ENCODE measurements around the gene TRPC4AP. TPM values are rescaled to one million over a fixed set of nuclear protein-coding genes. Genes with fewer than 3 reads are reported as not detected.

The TRPC4AP gene
- total RNA-seq, 1 experiment from 2014 or later, result 48.6 TPM

- Histone ChIP-seq H3K4me1 (ENCODE audit: control insufficient read depth in 1 of 2, insufficient read depth in 2 of 2, low read length in 2 of 2) (no peaks in the 10 kb centered on the region), H3K79me2 (ENCODE audit: insufficient read depth, low read length) (no peaks in the 10 kb centered on the region), H2AFZ (ENCODE audit: low read depth, low read length, poor library complexity, severe bottlenecking) (no peak overlapping the region), H3K27me3 (ENCODE audit: insufficient read depth, low read length) (no peaks in the 10 kb centered on the region), H3K27ac (ENCODE audit: low read depth, low read length) (no peak overlapping the region), H3K36me3 (ENCODE audit: control insufficient read depth in 1 of 2, insufficient read depth in 2 of 2, low read length in 2 of 2) (peaks cover 5 to 15% of the 10 kb centered on the region in 2 experiments), H3K9me2 (ENCODE audit: insufficient read depth) (no peaks in the 10 kb centered on the region), H3K4me3 (replicated peaks in 1 of 2; ENCODE audit: low read depth in 1 of 2, low read length in 2 of 2) (no peak overlapping the region), H3K4me2 (ENCODE audit: low read length) (no peak overlapping the region), H3K9me3 (ENCODE audit: control insufficient read depth in 1 of 2, insufficient read depth in 1 of 2, low read depth in 1 of 2, low read length in 2 of 2) (no peaks in the 10 kb centered on the region), H4K20me1 (ENCODE audit: insufficient read depth) (no peaks in the 10 kb centered on the region), H3K9ac (ENCODE audit: low read length) (no peak overlapping the region)
- DNase-seq (ENCODE audit: low read depth, low spot score) (no peak), ATAC-seq (no peak)
- intact Hi-C loops (cut with micrococcal nuclease), result no loop called here
- TF ChIP-seq ATF3 (IDR thresholded peaks at IDR 0.05), result no peak
- POLR2A ChIA-PET, result no interaction called here
- BruUV-seq (replicated peaks), result no TSS peak
- RAD21 ChIA-PET (ENCODE audit: low non-redundant PET in 1 of 2, low total read pairs in 2 of 2, uncharacterized antibody in 2 of 2, unreplicated experiment in 2 of 2), result no interaction called here
- CTCF ChIA-PET, result no interaction called here
These were observed 41.9 kb upstream of the TRPC4AP start for GRCh38 chr20:35134472-35134871.

GRCh38 chr20:35133735-35134134, 41.1 kb upstream of the TRPC4AP start:
- intact Hi-C loops (cut with micrococcal nuclease), result no loop called here
- RAD21 ChIA-PET (ENCODE audit: low non-redundant PET in 1 of 2, low total read pairs in 2 of 2, uncharacterized antibody in 2 of 2, unreplicated experiment in 2 of 2), result no interaction called here
- Histone ChIP-seq H3K27me3 (ENCODE audit: insufficient read depth, low read length) (no peaks in the 10 kb centered on the region), H3K9me2 (ENCODE audit: insufficient read depth) (no peaks in the 10 kb centered on the region), H3K4me2 (ENCODE audit: low read length) (no peak overlapping the region), H2AFZ (ENCODE audit: low read depth, low read length, poor library complexity, severe bottlenecking) (no peak overlapping the region), H4K20me1 (ENCODE audit: insufficient read depth) (no peaks in the 10 kb centered on the region), H3K79me2 (ENCODE audit: insufficient read depth, low read length) (no peaks in the 10 kb centered on the region), H3K36me3 (ENCODE audit: control insufficient read depth in 1 of 2, insufficient read depth in 2 of 2, low read length in 2 of 2) (peaks cover 5 to 15% of the 10 kb centered on the region in 2 experiments), H3K9me3 (ENCODE audit: control insufficient read depth in 1 of 2, insufficient read depth in 1 of 2, low read depth in 1 of 2, low read length in 2 of 2) (no peaks in the 10 kb centered on the region), H3K9ac (ENCODE audit: low read length) (no peak overlapping the region), H3K4me3 (replicated peaks in 1 of 2; ENCODE audit: low read depth in 1 of 2, low read length in 2 of 2) (no peak overlapping the region), H3K4me1 (ENCODE audit: control insufficient read depth in 1 of 2, insufficient read depth in 2 of 2, low read length in 2 of 2) (no peaks in the 10 kb centered on the region), H3K27ac (ENCODE audit: low read depth, low read length) (no peak overlapping the region)
- BruUV-seq (replicated peaks), result no TSS peak
- CTCF ChIA-PET, result interaction anchor here (2.1 kb wide), 1 partner anchor 11 kb away, joined by 6 read pairs; no protein-coding TSS in a partner anchor
- ATAC-seq (no peak), DNase-seq (ENCODE audit: low read depth, low spot score) (no peak)
- TF ChIP-seq ZNF274 (IDR thresholded peaks at IDR 0.05; ENCODE audit: low read depth, low read length) (no peak), ZBTB33 (IDR thresholded peaks at IDR 0.05; ENCODE audit: extremely low read depth, insufficient replicate concordance, low read length) (no peak), EGR1 (IDR thresholded peaks at IDR 0.05; ENCODE audit: low read depth) (no peak), CEBPB (IDR thresholded peaks at IDR 0.05; ENCODE audit: low read depth) (no peak), SP1 (IDR thresholded peaks at IDR 0.05; ENCODE audit: low read depth) (no peak)
- POLR2A ChIA-PET, result no interaction called here
